Dedifferentiated amniotic fluid mesenchymal stem cell (primary cell): ENCODE results near the gene UBL5.
"Not testable (repeated sequence)": the region's sequence is repeated elsewhere in the genome, so short reads cannot be mapped to it uniquely, and the experiment has no call there.

Experiments used
- DNase-seq: peaks from one replicate; pipeline ENCODE4 v3.0.0-alpha.2; 2016; ENCODE audit errors: extremely low spot score

Gene UBL5

DNA sequence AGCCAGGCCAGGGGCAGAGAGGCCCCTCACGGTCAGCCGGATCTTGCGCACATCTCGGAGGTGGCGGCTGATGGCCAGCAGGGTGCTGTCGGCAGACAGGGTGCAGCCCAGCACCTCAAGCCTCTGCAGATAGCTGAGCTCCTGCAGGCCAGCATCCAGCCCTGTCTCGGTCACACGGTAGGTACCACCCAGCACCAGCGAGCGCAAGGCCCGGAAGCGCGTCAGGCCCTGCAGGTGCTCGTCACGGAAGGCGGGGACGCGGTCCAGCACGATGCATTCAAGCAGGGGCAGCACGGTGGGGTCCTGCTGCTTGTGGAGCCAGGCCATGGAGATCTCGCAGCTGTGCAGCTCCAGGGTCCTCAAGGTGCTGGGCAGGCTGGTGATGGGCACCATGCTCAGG lies 16.6 kb upstream of the UBL5 start:
- no peak for DNase-seq

DNA sequence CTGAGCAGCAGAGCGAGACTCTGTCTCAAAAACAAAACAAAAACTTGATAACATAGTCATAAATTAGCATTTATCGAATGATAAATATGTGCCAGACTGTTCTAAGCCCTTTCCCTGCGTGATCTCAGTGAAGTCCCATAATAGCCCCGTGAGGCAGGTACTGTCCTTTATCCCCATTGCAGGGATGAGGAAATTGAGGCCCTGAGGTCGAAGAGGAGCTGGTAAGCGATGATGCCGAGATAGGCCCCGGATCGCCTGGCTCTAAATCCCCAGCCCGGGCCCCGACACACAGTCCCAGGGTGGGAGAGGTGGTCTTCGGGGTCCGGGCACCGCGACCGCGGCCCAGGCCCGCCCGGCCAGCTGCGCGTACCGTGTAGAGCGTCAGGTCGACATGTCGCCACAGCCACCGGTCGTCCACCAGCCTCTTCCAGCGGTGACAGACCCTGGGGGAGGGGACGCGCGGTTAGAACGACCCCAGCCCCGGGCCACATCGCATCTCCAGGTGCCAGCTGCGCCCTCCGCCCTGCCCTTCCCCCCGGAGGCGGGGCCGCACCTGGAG lies 9.5 kb upstream of the UBL5 start:
- DNase-seq, result no peak

DNA sequence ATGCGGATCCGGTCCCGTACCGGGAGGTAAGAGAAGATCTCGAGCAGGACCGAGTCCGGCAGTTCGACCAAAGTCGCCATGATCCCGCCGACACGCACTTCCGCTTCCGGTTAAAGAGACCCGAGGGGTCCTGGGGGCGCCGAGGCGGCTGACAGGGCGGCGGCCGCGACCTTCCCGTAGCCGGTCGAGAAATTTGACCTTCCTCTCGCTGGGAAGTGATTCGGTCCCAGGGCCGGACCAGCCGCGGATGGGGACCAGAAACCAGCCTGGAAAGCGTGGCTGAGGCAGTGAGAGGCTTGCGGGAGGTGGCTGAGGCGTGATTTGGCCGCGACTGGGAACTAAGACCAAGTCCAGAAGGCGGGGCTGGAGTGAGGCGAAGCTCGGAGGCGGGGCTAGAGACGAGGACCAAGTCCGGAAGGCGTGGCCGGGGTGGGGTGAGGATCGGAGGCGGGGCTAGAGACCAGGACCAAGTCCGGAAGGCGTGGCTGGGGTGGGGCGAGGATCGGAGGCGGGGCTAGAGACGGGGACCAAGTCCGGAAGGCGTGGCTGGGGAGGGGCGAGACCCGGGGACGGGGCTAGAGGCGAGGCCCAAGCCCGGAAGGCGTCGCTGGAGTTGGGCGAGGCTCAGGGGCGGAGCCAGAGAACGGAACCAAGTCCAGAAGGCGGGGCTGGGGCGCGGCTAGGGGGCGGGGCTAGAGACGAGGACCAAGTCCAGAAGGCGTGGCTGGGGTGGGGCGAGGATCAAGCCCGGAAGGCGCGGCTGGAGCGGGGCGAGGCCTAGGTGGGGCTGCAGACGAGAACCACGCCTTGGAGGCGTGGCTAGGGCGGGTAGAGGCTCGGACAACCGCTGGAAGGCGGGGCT lies 8.8 kb upstream of the UBL5 start, which contains the start of gene FBXL12:
FBXL12 (minus strand) TSS at position 346 of the 862 bp plus-strand sequence; CDS start at position 80, 266 bp downstream.
- DNase-seq, result peak; percentile 100

DNA sequence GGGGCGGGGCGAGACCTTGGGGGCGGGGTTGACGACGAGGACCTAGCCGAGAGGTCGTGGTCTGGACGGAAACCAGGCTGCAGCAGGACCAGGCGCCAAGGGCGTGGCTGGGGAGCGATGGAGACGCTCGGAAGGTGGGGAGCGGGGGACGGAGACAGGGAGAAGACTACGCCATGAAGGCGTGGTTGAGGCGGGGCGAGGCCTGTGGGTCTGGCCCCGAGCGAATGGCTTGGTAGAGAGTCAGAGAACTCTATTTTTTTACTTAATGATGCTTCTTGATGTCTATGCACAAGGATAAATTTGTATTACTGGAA lies 8.2 kb upstream of the UBL5 start:
- no peak for DNase-seq

DNA sequence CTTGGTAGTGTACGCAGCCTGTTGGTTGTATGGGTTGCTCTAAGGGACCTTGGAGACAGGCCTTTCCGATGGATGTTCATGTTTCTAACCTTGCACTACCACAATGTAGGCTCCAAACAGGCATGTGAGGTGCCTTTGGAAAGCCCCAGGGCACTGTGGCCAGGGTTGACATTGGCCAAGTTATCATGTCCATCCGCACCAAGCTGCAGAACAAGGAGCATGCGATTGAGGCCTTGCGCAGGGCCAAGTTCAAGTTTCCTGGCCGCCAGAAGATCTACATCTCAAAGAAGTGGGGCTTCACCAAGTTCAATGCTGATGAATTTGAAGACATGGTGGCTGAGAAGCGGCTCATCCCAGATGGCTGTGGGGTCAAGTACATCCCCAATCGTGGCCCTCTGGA lies 7.7 kb upstream of the UBL5 start:
- DNase-seq, result not testable (repeated sequence)

DNA sequence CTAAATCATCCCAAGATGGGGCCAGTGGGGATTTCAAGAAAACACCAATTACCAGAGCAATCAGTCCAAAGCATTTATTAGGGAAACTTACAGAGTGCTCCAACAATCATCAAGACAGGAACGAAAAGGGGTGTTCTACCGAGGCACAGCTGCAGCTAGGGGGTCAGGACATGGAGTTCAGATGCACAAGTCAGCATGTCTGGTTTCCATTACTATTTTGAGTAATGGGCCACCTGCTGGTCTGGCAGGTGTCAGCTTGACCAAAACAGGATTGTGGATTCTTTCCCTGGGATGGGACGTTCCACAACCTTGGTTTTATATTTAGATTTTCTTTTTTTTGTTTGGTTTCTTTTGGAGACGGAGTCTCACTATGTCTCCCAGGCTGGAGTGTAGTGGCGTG lies 3.9 kb upstream of the UBL5 start:
- DNase-seq, result no peak

DNA sequence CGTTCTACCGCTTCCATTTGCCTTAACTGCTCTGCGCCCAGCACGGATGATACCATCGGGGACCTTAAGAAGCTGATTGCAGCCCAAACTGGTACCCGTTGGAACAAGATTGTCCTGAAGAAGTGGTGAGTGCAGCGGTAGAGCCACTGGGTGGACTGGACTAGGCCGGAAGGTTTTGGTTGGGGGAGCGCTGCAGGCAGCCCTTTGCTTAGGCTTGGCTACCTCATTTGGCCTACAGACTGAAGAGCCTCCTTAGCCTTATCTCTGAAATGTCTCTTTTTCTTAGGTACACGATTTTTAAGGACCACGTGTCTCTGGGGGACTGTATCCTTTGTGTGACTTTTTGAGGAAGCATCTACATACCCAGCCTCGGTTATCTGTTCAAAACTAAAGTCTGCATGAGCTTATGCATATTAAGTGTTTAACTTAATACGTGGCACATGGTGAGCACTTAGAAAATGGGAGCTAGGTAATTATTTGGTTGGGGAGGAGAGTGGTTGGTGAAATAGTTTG lies 889 bp downstream of the UBL5 start:
- DNase-seq, result no peak

DNA sequence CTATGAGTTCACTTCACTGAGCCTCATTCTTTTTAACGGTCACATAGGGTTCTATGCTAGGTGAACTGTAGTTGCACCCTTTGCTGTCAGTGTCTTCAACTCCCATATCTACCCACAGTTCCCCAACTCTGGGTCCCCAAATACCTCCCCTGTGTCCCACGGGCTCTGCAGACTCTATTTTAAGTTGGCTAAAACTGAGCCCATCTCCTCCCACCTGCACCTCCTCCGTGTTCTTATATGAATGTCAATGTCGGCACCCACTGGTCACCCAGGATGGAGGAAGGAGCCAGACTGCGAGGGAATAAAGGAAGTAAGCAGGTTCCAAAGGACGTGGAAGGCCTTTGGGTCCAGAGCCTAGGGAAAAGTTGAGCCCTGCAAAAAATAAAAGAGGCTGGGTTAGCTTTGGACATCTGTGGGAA lies 6.6 kb downstream of the UBL5 start:
- DNase-seq, result no peak

DNA sequence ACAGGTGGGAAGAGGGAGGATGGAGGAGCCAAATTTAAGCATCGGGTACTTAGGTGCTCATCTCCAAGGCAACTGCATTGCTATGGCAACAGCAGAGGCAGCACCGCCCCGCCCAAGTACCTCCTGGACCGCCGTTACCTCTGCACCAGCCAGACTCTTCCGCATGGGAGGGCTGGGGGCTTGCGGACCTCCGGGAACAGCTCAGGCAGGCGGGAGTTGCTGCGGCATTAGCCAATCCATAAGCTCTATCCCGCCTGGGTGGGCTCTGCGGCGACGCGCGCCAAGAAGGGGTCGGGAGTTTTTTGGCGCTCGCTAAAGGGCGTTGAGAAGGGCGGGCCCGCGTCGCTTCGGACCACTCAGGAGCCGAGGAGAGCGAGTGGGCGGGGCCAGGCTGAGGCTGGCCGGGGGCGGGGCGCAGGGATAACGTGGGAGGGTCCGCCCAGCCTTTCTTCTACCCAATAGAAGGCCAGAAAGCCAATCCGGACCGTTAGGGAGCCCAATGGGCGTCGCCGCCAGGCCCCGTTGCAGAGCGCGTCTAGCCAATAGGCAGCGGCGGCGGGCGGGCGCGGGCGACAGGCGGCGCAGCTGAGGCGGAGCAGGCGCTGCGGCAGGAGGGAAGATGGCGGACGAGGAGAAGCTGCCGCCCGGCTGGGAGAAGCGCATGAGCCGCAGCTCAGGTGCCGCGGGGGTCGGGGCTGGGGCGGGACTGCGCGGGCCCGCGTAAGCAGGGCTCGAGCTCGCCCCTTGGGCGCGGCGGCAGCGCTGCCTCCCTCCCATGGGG lies 7.2 kb downstream of the UBL5 start, which contains the start of gene PIN1:
PIN1 (plus strand) TSS at position 593 of the 781 bp plus-strand sequence; CDS start at position 620, 27 bp downstream.
- DNase-seq, result peak; percentile 98

DNA sequence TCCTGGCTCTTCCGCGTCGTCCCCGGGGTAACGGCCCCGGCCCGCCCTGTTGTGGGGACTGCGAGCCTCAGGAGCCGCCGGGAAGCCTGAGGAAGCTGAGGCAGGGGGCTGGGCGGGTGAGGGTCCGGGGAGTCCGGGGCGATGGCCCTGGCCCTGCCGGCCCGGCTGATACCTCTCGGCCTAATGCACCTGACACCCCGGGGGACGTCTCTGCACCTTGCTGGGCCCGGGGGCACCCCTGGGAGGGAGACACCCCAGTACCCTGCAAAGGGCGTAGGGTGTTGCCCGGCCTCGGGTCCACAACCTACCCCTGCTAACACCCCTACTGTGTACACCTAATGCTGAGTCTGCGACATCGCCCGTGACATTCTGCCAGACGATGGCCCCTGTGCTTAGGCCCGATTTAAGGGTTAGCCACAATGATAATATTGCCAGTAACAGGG lies 7.8 kb downstream of the UBL5 start:
- no peak for DNase-seq

DNA sequence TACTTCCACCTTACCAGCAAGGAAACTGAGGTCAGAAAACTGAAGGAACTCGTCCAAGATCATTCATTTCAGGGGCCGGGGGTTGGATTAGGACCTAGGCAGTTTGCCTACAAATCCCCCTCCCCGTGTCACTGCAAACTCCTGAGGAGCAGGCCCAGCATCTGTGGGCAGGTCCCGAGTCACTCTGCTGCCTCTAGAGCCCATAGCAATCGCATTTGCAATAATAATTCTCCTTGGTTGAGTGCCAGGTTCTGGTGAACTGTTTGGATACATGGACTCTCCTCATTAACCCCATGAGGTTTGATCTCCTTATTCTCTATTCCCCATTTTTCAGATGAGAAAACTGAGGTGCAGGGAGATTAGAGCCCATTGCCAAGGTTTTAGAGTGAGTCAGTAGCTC lies 8.3 kb downstream of the UBL5 start:
- peak; percentile 55 for DNase-seq

DNA sequence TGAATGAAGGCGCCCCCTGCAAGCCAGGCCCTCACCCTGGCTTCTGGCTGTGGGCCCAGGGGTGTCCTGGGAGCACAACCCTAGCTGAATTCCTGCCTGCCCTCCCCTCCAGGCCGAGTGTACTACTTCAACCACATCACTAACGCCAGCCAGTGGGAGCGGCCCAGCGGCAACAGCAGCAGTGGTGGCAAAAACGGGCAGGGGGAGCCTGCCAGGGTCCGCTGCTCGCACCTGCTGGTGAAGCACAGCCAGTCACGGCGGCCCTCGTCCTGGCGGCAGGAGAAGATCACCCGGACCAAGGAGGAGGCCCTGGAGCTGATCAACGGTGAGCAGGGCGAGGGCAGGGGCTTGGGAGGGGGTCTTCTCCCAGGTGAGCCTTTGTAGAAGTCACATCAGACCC lies 10.6 kb downstream of the UBL5 start:
- no peak for DNase-seq

DNA sequence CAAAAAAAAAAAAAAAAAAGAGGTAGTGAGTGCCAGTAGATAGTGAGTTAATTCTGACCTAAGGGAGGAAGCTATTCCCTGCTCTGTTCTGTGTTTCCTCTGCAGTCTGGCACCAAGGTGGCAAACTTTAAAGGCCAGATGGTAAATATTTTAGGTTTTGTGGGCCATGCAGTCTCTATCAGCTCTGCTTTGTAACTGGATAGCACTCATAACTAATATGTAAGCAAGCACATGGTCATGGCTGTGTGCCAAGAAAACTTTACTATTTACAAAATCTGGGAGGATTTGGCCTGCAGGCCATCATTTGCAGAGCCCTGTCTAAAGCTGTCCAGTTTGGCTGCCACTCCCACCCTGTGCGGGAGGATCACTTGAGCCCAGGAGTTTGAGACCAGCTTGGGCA lies 11.7 kb downstream of the UBL5 start:
- no peak for DNase-seq

DNA sequence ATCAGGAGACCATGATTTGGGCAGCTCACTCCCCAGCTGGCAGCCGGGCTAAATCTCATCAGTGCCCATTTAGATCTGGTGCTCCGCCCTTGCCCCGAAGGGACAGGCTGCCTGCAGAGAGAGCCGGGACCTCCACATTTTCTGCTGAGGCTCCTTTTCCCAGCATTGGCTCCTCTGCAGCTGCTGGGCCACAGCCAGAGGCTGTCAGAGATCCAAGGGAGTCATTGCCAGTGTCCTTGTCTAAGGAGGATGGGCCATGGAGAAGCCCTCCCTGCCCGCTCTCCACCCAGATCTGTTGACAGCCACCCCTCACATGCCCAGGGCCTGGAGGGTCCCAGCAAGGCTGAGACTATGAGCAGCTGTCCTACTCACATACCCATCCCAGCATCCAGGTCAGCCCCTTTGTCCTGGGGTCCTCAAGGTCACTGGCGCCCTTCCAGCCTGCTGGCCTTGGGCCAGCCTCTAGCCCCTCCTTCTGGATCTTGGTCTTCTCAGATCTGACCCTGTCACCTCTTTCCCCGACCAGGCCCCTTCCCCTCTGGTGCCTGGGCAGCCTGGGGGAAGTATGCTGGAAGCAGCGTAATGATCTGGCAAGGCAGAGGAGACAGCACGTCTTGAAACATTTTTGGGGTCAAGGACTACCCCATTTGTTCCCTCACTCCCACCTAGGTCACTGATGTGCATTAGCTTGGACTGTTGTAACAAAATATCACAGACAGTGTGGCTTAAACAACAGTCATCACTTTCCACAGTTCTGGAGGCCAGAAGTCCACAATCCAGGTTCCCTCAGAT lies 15.3 kb downstream of the UBL5 start:
- DNase-seq, result no peak

DNA sequence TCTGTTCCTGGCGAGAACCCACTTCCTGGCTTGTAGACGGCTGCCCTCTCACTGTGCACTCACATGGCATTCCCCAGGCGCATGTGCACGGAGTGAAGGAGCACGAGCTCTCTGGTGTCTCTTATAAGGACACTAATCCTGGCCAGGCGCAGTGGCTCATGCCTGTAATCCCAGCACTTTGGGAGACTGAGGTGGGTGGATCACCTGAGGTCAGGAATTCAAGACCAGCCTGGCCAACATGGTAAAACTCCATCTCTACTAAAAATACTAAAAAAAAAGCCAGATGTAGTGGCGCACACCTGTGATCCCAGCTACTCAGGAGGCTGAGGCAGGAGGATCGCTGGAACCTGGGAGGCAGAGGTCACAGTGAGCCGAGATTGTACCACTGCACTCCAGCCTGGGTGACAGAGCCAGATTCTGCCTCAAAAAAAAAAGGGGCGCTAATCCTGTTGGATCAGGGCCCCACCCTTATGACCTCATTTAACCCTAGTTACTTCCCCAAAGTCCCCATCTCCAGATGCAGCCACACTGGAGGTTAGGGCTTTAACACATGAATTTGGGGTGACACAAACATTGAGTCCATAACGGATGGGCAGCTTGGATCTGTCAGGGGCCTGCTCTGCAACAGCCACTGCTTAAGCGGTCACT lies 16.0 kb downstream of the UBL5 start:
- not testable (repeated sequence) for DNase-seq

DNA sequence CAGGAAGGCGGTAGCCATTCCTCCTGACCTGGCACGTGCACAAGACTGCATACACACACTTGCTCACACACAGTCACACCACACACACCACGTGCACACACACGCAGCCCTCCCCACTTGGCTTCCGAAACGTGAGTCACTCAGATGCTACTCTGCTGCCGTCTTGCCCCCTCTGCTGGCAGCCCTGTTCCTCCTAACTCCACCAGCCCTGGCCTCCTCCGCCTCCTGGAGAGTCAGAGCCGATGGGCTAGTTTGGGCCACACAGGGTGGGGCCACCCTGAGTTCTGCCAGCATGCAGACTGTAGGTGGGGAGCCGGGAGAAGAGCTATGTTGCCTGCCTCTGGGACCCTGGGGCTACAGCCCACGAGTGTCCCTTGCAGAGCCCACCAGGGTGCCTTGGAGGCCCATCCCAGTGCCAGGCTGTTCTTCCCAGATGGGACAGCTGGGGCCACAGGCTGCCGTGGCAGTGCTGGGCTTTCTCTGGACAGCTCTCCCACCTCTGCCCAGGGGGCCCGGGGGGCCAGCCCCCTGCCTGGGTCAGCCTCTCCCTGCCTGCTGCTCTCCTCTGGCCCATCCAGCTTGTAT lies 19.5 kb downstream of the UBL5 start:
- DNase-seq, result peak; percentile 76

DNA sequence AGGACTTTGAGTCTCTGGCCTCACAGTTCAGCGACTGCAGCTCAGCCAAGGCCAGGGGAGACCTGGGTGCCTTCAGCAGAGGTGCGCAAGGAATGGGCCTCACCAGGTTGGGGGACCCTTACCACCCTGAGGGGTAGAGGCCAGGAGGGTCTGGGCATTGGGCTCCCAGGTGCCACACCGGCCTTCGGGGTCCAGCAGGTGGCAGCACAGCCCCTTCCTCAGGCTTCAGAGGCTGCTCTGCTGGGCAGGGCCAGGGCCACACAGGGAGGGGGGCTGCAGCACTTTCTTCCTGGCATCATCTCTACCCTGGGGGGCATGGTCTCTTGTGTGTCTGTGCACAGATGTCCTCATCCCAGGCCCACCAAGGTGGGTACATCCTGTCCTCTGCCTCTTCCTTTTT lies 20.3 kb downstream of the UBL5 start:
- no peak for DNase-seq

DNA sequence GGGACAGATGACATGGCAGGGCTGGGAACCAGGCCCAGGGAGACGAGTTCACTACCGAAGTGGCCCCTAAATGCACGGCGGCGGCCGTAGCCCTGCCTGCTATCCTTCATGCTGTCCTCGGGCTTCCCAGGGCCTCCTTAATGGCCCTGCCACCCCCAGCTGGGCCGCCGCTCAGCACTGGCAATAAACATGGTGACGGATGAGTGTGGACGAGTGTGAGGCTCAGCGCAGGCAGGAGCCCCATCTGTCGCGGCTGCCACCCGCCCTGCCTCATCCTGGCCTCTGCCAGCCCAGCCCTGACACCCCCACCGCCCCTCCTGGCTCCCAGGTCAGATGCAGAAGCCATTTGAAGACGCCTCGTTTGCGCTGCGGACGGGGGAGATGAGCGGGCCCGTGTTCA lies 21.0 kb downstream of the UBL5 start:
- no peak for DNase-seq

DNA sequence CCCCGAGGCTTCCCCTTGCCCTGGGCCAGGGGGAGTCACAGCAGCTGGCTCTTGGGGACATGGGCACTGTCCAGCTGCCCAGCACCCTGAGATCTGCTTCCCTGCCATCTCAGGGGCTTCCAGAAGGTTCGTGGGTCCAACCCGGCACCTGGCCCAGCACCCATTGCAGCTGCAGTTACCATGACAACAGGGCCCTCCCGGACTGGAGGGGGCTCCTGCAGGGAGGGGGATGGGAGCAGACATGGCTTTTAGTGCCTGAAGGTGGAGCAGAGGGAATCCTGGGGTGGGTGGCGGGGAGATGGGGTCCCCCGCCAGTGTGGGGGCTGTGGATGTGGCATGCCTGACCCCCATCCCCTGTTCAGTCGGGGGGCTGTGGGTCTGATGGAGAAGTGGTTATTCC lies 22.1 kb downstream of the UBL5 start:
- no peak for DNase-seq

DNA sequence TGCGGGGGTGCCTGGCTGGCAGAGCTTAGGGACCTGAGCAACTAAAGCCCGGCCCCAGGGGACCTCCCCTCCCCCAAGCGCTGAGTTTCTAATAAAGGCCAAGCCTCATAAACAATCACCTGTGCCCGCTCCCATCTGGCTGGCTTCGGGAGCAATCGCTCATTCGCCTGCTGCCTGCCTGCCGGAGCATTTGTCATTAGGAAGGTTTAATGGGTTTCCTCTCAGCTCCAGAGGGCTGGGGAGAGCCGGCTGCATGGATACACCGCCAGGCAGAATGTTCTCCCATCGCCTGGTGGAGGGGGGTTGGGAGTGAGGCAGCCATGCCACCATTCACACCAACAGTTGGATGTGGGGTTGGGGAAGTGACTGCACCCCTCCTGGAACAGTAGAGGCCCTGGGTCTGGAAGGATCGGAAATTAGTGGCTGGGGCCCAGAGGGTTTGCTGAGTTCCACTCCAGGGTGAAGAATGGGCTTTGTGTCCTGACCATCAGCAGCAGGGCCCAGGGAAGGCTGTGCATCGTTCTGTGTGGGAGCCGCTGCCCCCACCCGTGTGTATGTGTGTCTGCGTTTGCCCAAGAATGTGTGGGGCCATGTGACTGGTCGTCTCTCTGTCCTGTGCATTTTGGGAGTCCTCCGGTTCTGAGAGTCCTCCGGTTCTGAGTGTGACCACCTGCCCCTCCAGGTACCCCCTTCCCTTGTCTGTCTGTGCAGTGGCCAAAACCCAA lies 22.7 kb downstream of the UBL5 start:
- no peak for DNase-seq
